Adrenal gland (tissue), 5 donors: ENCODE results near the gene TMEM26.

Source experiments
- CTCF ChIP-seq, 6 experiments: fragments of 450-650 bp in 4 of 6; fragments of 200-600 bp in 2 of 6; sonication (generic) in 1 of 6; IDR thresholded peaks; 1 replicate in 5 of 6; 2 replicates in 1 of 6; pipeline versions ENCODE4 v1.5.1 to v1.8.0; 2016 to 2021; ENCODE audit warnings: antibody characterized with exemption in 6 of 6, mild to moderate bottlenecking in 2 of 6, moderate library complexity in 1 of 6
- POLR2A ChIP-seq, 2 donors: fragments of 450-650 bp; IDR thresholded peaks; one replicate each; pipeline ENCODE4 v1.6.1; 2017; ENCODE audit warnings: antibody characterized with exemption in 2 of 2, mild to moderate bottlenecking in 2 of 2, moderate library complexity in 1 of 2
- donor health status: DM: no; HTN: no; CAD: no.

GRCh38 chr10:61406736-61407135, 46.4 kb downstream of the TMEM26 start:
- TF ChIP-seq CTCF (IDR thresholded peaks at IDR 0.05) (no peak), POLR2A (IDR thresholded peaks at IDR 0.05) (no peak)
